GM21360 (cell line): ENCODE data around the gene XXYLT1.

Experiments used
- ATAC-seq: cut with Tn5 transposase; IDR thresholded peaks from one replicate; pipeline ENCODE4 v1.9.1; 2021; ENCODE audit warnings: mild to moderate bottlenecking, moderate library complexity; ENCODE audit not compliant: unreplicated experiment

Gene XXYLT1

DNA sequence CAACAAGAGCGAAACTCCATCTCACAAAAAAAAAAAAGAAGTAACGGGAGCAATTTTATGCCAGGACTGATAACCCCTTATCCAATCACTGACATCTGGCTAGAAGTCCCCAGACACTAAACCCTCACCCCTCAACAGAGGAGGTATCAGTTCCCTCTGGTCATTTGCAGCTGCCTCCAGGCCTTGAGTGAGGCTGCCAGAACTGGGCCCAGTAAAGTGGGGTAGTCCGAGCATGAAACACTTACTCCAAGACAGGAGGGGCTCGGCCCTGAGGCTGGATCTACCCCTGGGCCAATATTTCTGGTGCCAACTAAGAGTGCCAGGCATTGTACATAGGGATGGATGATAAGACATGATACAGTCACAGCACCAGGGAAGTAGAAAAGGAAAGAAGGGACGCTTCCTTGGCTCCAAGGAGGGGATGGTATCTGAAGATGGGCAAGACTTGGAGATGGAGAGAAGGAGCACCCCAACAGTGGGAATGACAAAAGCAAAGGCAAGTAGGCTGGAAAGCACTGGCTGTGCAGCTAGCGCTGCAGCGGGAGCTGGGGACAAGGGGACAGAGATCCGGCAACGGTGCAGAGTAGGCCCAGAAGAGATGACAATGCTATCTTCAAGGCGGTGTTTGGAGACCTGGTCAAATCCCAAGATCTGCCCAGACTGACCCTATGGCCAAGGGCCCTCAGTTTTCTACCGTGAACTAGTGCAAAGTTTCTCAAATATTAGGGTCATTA lies 2.2 kb downstream of the XXYLT1 start:
- ATAC-seq, result no peak

DNA sequence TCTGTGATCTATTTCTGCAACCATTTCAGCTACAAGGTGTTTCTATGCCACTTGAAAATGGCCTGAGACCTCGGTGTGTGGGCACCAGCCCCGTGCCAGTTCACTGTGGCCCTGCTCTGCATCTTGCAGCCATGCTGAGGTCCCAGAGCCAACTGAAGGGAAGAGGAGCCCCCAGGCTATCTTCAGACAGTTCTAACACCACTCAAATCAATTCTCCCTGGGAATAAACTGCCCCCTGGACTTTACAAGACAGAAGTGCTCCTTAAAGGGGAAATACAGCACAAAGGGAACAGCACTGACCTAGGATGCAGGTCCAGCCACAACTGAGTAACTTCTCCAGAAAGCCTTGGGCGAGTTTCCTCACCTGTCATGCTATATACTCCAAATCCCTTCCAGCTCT lies 3.9 kb downstream of the XXYLT1 start:
- ATAC-seq, result no peak

DNA sequence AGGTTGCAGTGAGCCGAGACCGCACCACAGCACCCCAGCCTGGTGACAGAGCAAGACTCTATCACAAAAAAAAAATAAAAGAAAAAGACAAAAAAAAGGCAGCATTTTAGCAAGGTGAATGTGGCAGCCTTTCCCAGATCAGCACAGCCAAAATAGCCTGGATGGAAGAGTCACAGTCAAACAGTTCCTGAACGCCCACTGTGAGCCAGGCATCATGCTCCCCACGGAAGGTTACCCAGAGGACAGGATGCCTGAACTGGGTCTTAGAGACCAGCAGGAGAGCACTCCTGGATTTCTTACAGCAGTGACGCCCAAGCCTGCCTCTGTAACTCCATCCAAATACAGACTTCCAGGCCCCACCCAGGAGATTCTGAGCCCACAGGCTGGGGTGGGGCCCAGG lies 4.5 kb downstream of the XXYLT1 start:
- no peak for ATAC-seq

DNA sequence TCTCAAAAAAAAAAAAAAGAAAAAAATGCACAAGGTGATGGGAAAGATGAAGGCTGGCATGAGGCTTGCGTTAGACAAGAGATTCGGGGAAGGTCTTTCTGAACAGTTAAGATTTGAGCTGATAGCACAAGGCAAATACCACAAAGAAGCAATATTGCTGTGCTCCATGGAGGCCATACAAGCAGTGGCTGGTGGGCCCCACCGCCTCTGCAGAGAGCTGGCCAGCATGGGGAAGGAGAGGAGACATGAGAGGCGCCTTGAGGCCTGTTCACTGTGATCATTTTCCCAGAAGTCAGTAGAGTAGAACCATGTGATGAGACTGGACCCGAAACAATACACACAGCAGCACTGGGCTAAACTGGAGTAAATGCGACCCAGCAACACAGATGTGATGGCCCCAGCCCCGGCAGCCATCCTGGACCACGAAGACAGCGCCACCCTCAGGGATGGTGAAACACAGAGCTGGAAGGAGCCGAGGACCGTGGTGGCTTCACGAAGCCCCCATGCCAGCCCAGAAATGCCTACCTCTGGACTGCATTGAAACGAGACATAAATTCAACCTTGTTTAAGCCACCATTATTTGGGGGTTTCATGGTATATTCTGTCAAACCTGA lies 5.5 kb downstream of the XXYLT1 start:
- ATAC-seq, result no peak

DNA sequence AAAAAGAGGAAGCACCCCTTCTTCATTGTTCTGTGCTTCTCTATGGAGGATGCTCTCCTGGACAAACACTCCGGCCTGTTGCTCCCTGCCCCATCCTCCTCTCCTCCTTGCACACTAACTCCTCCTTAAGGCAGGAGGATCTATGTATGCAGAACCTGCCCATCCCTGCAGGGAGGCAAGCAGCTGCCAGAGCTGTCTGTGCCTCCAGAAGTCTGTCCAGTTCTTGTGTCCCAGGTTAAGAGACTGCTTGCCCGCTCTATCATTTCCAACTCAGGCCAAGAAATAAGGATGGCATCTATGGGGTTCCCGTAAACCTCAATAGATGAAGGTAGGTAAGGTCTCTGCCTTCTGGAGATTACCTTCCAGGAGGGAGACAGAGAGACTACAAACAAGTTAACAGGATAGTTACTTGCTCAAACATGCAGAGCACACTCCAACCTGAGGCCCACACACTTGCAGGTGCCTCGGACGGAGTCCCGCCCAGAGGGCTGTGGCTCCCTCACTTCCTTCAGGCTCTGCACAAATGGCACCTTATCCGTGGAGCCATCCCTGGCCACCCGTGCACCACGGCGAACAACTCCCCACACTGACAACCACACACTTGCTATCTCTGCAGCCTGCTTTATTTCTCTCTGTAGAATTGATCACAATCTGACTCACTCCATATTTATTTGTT lies 6.9 kb downstream of the XXYLT1 start:
- no peak for ATAC-seq

DNA sequence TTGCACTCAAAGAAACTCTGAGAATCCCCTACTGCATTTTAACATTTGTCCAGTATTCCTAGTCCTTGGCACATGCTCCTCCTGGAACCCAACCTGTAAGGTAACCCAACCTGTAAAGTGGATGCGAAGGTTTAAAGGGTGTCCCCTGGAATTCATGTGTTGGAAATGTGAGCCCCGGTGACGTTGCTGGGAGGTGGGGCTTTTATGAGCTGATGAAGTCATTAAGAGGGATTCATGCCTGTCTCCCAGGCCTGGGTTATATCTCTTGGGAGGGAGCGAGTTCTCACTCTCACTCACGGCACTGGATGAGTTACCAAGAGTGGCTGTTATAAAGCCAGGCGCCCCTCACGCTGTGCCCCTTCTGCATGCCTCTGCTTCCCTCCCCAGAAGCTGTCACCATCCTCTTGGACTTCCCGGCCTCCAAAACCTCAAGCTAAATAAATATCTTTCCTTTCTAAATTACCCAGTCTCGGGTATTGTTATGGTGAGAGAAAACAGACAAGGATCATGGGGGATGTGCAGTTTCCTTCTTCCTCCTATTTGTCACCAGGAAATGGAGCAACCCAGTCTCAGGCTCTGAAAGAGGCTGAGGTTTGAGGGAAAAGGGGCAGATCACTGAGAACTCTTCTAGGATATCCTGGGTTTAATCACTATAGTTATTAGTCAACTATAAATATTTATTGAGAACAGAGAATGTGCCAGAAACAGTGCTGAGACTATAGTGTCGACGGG lies 7.6 kb downstream of the XXYLT1 start:
- no peak for ATAC-seq

DNA sequence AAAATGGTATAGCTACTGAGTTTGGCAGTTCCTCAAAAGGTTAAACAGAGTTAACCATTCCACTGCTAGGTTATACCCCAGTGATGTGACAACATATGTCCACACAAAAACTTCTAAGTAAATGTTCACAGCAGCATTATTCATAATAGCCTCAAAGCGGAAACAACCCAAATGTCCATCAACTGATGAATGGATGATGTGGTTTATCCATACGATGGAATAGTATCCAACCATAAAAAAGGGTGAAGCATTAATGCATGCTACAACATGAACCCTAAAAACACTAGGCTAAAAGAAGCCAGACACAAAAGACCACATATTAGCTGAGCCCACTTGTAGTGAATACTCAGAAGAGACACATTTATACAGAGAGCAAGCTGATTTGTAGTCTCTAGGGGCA lies 9.0 kb downstream of the XXYLT1 start:
- ATAC-seq, result no peak

DNA sequence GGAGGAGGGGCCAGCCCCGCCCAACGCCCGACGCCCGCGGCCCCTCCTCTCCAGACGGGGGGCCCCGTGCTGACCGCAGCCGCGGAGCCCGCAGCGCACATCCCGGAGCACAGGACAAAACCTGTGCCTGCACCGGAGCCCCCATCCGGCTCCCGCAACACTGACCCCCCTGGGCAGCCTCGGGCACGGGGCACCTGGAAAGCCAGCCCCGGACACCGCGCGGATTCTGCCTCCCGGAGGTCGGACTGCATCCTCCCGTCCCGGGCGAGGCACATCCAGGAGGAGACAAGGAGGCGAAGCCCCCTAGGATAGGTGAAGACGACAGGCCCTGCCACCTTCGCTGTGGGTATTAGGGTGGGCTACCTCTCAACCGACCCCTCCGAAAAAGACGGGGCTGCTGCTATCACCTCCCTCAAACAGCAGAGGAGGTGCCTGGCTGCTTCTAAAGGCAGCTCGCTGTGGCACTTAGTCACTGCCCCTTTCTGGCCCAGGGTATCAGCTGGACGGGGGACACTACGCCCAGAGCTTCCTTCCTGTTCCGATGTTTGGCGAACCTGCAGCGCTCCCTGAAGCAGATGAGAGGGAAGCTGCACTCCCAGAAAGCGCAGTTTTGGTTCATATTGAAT lies 10.6 kb downstream of the XXYLT1 start:
- ATAC-seq, result peak; percentile 2

DNA sequence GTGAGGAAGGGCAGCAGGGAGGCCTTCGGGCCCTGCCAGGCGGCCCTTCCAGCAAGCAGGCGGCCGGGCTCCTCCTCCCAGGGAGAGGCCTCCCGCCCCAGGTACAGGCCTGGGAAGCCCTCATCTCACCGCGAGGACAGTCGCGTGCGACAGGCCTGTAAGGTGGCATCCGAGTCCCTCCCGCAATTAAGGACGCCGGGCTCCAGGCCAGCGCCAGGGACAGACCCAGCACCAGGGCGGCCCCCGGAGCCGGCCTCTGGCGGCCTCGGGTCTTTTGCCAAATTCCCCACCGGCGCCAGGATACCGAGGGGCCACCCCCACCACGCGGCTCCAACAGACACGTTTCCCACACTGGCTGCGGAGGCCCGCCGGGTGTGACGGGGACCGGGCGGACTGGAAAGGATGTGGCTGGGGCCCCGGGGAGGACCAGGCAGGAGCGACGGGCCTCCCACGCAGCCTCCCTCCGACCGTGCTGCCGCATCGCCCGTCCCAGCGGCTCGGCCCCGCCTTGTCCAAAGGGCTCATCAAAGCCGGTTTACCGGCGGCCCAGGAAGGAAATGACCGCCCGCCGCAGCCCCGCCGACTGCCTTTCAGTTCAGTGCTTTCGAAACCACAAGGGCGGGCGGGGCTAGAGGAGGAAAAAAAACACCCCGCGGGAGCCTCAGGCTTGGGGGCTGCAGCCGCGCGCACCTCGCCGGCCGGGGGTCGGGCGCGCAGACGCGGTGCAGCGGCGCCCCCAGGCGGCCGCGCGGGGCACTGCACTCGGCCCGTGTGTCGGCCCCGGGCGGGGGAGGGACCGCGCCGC lies 11.3 kb downstream of the XXYLT1 start:
- peak; percentile 78 for ATAC-seq

DNA sequence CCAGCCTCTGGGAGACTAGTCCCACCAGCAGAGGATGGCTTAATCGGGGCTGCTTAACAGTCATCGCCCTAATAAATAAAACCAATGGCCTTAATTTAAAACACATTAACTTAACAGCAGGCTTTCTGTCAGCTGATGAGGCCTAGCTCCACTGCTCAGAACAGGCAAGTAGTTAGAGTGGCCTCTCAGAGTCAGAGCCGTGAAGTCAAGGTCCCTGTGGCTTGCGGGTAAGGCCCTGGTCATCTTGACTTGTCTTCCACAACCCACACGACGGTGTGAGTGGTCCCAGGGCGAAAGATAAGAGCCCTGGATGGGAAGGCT lies 11.8 kb downstream of the XXYLT1 start:
- peak; percentile 1 for ATAC-seq

DNA sequence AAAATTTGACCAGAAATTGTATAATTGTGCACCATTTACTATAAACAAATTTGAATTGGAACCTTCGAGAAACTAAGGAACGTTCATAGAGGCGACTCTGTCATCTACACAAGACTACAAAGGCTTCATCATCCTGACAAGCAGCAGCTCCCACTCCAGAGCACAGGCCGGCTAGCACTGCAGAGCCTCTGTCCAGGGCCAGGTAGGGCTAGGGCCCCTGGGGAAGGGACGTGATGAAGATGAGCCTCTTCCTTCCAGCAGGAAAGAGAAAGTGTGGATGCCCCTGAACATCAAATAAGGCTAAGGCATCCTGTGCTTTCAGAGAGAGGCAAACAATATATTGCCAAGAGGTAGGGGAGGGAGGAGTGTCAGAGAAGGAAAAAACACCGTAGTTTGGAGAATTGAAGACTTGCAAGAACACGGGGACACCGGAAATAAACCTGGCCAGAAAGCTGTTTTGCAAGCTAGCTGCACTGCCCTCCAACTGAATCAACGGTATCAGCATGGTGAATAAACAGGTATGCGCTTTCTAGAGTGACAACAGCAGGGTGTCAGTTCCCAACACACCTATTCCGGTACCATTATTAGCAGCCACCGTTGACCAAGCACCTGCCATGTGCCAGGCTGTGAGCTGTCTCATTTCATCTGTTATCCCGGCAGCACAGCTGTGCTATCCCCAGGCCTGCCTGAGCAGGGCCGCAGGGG lies 12.4 kb downstream of the XXYLT1 start:
- ATAC-seq, result no peak

DNA sequence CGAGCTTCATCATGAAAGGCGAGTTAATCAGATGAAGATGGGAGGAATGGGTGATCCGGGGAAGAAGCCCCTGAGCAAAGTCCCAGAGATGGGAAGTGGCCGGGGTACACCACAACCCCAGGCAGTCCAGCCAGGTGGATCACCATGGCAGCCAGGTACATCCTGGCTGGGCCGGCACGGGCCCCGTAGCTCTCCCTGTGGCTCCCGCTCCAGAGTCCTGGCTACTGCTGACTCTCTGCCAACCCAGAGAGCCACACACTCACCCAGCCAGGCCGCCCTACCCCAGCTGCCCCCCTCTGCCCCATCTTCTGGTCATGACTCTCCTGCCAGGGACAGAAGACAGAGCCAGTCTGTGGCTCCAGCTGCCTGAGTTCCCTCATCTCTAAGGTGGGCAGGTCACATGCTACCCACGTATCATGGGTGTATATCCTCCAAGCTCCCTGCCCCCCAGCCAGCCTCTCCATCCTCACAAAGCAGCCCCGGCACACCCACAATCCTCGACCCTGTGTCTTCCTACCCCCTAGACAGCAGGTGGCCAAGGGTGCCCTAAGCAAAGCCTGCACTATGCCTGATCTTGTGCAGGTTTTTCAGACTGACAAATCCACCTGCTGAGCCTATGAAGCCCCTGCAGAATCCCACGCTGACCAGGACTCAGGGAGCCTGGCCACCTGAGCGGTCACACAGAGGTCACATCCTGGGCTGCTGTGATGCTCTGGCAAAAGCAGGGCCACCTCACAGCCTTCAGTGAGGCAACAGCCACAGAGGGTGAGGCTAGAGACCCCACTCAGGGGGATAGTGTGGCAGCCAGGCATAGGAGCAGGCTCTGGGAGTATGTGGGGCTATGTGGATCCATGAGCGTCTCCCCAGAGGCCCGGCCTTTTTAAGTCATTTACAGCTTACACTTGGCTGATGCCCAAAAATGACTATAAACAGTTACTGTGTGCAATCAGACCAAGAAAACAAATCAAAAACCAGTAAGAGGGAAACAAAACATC lies 13.2 kb downstream of the XXYLT1 start:
- no peak for ATAC-seq

DNA sequence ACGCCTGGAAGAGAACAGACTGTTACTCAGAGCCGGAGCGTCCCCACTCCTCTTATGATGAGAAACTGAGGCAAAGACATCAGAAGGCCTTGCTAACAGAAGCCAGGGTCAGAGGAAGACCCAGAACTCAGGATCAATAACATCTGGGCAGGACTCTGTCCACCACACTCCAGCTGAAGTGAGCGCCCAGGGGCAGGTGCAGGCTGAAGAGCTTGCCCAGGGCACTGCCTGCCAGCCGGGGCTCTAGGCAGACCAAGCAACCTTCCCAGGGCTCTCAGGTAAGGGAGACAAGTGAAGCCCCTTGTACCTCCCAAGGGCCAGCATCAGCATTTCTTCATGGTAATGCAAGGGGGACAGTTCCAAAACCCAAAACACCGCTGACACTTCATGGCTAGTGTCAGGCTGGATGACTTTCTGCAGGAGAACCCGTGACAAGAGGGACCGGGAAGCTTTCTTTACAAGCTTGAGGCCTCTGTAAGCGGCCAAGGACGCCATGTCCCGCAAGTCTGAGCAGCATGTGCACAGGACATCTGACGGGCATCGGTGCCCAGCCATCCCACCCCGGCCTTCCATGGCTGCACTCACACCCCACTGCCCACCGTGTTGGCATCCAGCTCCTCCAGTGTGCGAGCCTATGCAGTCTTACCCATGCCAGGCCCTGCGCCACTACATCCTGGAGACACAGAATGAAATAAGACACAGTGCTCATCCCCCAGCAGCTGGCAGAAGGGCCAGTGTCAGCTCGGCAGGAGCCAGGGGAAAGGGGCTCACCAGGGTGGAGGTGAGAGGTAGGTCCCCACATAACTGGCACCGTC lies 14.1 kb downstream of the XXYLT1 start:
- no peak for ATAC-seq

DNA sequence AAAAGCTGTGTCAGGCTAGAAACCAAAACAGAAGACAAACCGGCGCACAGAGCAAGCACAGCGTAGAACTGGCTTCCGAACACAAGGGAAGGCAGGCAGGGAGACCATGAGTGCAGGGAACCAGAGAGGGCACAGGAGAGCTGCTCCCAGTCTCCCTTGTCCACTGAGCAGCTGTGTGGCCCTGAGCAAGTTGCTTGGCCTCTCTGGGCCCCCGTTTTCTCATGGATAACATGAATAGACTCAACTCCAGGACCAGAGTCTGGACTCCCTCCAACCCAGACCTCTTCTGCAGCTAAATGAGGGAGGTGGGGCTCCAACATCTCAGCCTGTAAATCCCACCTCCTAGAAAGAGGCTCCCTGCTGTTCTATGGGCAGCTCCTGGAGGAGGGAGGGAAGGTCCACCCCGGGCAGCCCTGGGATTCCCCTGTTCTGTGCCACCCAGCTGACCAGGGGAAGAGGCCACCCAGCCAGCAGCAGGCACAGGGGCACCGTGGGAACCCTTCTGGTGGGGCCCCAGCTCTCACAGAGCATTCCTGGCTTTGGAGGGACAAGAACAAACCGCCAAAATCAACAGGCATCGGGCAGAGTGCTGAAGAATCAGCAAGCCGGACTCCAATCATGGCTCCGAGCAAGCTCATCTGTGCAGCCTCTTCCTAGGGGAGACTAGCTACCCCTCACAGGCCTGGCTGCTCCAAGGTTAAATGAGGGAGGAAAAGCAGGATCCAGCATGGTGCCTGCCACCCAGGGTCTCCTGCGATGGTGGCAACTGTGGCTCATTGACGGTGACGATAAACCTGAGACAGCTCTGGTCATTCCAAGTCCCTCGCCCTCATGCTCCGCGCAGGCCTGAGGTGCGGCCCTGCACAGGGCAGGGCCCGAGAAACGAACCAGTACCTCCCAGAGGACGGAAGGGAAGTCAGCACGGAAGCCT lies 15.1 kb downstream of the XXYLT1 start:
- no peak for ATAC-seq

DNA sequence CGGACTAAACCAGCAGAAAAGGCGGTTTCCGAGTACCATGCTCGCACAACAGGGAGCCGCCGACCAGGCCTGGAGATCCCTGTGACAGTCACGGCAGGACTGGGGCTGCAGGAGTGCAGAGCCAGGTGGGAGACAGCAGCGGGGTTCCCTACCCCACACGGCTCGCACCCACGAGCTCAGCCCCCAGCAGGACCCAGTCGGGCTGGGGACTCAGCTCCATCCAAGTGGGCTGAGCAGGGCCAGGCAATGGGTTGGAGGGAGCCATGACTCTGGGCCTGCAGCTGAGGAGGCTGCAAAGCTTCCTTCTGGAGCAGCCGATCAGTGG lies 15.8 kb downstream of the XXYLT1 start:
- no peak for ATAC-seq

DNA sequence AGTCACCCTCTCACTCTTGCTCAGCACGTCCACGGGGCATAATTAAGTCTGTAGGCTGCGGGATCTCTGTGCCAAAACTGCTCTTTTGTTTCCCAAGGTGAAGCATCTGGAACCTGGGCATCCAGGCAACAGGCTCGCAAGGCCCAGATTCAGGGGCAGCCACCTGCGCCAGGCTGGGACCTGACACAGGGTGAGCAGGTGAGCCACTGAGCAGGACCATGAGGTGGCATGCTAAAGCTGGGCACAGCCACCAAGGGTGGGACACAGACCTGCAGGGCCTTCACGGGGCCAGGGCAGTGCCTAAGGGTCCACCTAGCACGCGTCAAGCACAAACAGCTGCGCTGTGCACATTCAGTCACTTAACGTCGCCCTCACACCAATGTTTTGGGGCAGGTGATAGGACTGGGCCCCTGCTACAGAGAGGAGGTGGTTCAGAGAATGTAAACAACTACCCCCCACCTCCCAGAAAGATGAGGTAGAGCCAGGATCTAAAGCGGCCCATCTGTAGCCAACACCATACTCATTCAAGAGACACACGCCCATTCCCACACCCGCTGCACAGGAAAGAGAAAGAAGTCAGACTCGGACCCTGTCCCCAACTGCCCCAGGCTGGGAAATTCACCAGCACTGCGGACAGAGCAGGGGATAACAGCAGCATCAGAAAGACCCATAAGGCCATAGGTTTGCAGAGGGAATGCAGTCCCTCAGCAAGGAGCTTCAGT lies 16.3 kb downstream of the XXYLT1 start:
- no peak for ATAC-seq
